K562 (cell line): ENCODE measurements around the gene LSS. TPM values are rescaled to one million over a fixed set of nuclear protein-coding genes. Genes with fewer than 3 reads are reported as not detected.

Experiments
- ARHGAP35 ChIP-seq: fragments of 450-650 bp; IDR thresholded peaks from 2 replicates; pipeline ENCODE4 v1.6.1; 2018; ENCODE audit not compliant: partially characterized antibody
- CBFA2T3 ChIP-seq: fragments of 450-650 bp; IDR thresholded peaks from 2 replicates; pipeline ENCODE4 v1.6.1; 2017
- FOS ChIP-seq: IDR thresholded peaks from 3 replicates; pipeline ENCODE4 v1.6.1; 2011; ENCODE audit not compliant: insufficient read length; ENCODE audit errors: extremely low read depth
- HMGXB4 ChIP-seq: sonication (generic); formaldehyde crosslinking; IDR thresholded peaks from 2 replicates; pipeline ENCODE4 v1.8.1; 2023; ENCODE audit warnings: mild to moderate bottlenecking, missing genetic modification reagents
- PHB ChIP-seq: fragments of 250-450 bp; sonication (Bioruptor Pico); IDR thresholded peaks from 2 replicates; pipeline ENCODE4 v1.5.0; 2021
- PPARD ChIP-seq: fragments of 250-450 bp; sonication (Bioruptor Pico); IDR thresholded peaks from 2 replicates; pipeline ENCODE4 v1.8.0; 2022; ENCODE audit warnings: inconsistent platforms, mild to moderate bottlenecking, moderate library complexity
- PRPF4 ChIP-seq: fragments of 200-400 bp; formaldehyde crosslinking; IDR thresholded peaks from one replicate; pipeline ENCODE4 v1.6.1; 2017; ENCODE audit warnings: low read length, low read depth, mild to moderate bottlenecking; ENCODE audit not compliant: insufficient read depth, poor library complexity, severe bottlenecking
- ZBTB40 ChIP-seq, 2 experiments: fragments of 450-650 bp in 1 of 2; sonication (generic) in 1 of 2; formaldehyde crosslinking in 1 of 2; IDR thresholded peaks; 2 replicates each; pipeline versions ENCODE4 v1.7.1 to v1.9.0; 2016 to 2022; ENCODE audit warnings: inconsistent platforms in 1 of 2, mild to moderate bottlenecking in 1 of 2, missing genetic modification reagents in 1 of 2
- ZBTB49 ChIP-seq: sonication (generic); formaldehyde crosslinking; IDR thresholded peaks from 2 replicates; pipeline ENCODE4 v1.8.0; 2022; ENCODE audit warnings: missing genetic modification reagents, mild to moderate bottlenecking, borderline replicate concordance
- ZNF133 ChIP-seq: fragments of 250-450 bp; sonication (Bioruptor Pico); IDR thresholded peaks from 2 replicates; pipeline ENCODE4 v1.4.0; 2020; ENCODE audit warnings: mild to moderate bottlenecking
- ZNF431 ChIP-seq: sonication (generic); formaldehyde crosslinking; IDR thresholded peaks from 2 replicates; pipeline ENCODE4 v1.8.0; 2022; ENCODE audit warnings: mild to moderate bottlenecking, missing genetic modification reagents
- polyA plus RNA-seq, 8 experiments: library from polyadenylated mRNA; depleted of rRNA in 4 of 8; stranded (reverse) in 5 of 8; unstranded in 3 of 8; fragments of >200 nt; fragmentation: Nextera tagmentation in 2 of 8; fragmentation: Illumina TruSeq in 1 of 8; extraction: Ambion mirVana in 2 of 8; extraction: Trizol in 1 of 8; gene quantifications; 2 replicates each; pipeline versions ENCODE4 v1.2.1 to v1.2.3, GENCODE V29; 2011 to 2014; ENCODE audit warnings: inconsistent platforms in 1 of 8, missing spikeins in 1 of 8
- total RNA-seq, 7 experiments: library from RNA; depleted of rRNA in 6 of 7; stranded (reverse); fragments of >200 nt in 6 of 7; fragmentation: Illumina TruSeq in 2 of 7; extraction: Trizol in 2 of 7; gene quantifications; 2 replicates each; pipeline versions ENCODE4 v1.2.1 to v1.2.3, GENCODE V29; 2011 to 2021; ENCODE audit warnings: low replicate concordance in 1 of 7
- TF ChIP-seq, protein P1 (sequence below), 2 experiments: fragments of 450-650 bp; IDR thresholded peaks; 2 replicates each; pipeline ENCODE4 v1.6.1; 2016

Gene LSS
- total and polyA plus RNA-seq, 9 of the 15 experiments (the other 6 are each of a cell fraction or from before 2014, with no cell fraction given) = 2.2 to 89.5 (median 37.4) TPM

DNA sequence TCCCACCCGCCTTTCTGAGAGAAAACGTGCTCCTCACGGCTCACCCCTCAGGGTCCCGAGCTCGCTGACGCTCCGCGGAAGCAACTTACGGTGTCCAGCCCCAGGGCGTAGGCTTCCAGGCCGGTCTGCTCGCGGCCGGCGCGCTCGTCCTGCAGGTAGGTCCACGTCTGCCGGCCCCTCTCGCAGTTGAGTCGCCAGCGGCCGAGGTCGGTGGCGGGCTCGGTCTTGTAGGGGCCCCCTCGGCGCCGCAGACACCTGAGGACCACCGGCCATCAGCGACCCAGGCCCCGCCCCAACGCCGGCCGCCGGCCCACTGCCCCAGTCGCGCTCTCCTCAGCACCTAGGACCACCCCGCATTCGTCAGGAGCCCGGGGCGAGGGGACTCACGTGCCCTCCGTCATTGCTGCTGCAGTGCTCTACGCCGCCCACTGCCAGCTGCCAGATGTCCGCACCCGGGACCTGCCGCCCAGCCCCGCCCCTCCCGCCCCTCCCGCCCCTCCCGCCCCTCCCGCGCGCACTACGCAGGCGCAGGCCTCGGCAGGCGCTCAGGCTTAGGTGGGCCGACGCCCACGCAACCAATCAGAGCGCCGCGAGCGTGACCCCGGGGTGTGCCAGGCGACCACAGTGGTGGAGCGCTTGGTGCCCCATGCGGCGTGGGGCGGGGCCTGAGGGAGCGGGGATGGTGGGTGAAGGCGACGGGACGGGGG is at the start of gene LSS (continued):
- TF ChIP-seq HMGXB4 (CRISPR knock-in tag) (no peak; the same call in 1 of the 2 replicates), ZBTB49 (CRISPR knock-in tag) (no peak), FOS (peak; percentile 61), PPARD (CRISPR knock-in tag) (no peak), ZNF133 (CRISPR knock-in tag) (no peak), PRPF4 (no peak), CBFA2T3 (0 out of 2 replicates have a peak, but pooled peaks have one; percentile 26), PHB (no peak), ARHGAP35 (no peak), ZNF431 (CRISPR knock-in tag) (0 out of 2 replicates have a peak, but pooled peaks have one; percentile 24), ZBTB40 (IDR thresholded peaks at IDR 0.05) (0 out of 2 replicates have a peak, but pooled peaks have one; percentile 35), ZBTB40 (CRISPR knock-in tag; IDR thresholded peaks at IDR 0.05) (no peak)
- TF ChIP-seq, protein P1, sequence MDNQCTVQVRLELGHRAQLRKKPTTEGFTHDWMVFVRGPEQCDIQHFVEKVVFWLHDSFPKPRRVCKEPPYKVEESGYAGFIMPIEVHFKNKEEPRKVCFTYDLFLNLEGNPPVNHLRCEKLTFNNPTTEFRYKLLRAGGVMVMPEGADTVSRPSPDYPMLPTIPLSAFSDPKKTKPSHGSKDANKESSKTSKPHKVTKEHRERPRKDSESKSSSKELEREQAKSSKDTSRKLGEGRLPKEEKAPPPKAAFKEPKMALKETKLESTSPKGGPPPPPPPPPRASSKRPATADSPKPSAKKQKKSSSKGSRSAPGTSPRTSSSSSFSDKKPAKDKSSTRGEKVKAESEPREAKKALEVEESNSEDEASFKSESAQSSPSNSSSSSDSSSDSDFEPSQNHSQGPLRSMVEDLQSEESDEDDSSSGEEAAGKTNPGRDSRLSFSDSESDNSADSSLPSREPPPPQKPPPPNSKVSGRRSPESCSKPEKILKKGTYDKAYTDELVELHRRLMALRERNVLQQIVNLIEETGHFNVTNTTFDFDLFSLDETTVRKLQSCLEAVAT (IDR thresholded peaks at IDR 0.05) = no peak
